ENCODE data around the gene TMC1.
"Not testable (repeated sequence)": the region's sequence is repeated elsewhere in the genome, so short reads cannot be mapped to it uniquely, and the experiment has no call there.

GRCh38 chr9:72850209-72850608 lies 328.8 kb downstream of the TMC1 start:
- TF ChIP-seq NR2C2 (IDR thresholded peaks at IDR 0.05; ENCODE audit: borderline replicate concordance, control insufficient read depth, insufficient read length, low read depth); CREM (IDR thresholded peaks at IDR 0.05; ENCODE audit: low read depth); SRF (IDR thresholded peaks at IDR 0.05; ENCODE audit: low read depth in 2 of 2, low read length in 2 of 2); POLR2A (IDR thresholded peaks at IDR 0.05; ENCODE audit: low read depth, low read length); CTCF (IDR thresholded peaks at IDR 0.05 in 2 of 3, conservative IDR thresholded peaks at IDR 0.05 in 1 of 3; ENCODE audit: control insufficient read depth in 2 of 3, extremely low read depth in 1 of 3, insufficient read depth in 1 of 3, low read depth in 3 of 3, low read length in 3 of 3); EP300 (IDR thresholded peaks at IDR 0.05; ENCODE audit: borderline replicate concordance in 1 of 2, control insufficient read depth in 1 of 2, low read depth in 2 of 2, low read length in 2 of 2): not testable (repeated sequence)
- TF ChIP-seq, protein P1, sequence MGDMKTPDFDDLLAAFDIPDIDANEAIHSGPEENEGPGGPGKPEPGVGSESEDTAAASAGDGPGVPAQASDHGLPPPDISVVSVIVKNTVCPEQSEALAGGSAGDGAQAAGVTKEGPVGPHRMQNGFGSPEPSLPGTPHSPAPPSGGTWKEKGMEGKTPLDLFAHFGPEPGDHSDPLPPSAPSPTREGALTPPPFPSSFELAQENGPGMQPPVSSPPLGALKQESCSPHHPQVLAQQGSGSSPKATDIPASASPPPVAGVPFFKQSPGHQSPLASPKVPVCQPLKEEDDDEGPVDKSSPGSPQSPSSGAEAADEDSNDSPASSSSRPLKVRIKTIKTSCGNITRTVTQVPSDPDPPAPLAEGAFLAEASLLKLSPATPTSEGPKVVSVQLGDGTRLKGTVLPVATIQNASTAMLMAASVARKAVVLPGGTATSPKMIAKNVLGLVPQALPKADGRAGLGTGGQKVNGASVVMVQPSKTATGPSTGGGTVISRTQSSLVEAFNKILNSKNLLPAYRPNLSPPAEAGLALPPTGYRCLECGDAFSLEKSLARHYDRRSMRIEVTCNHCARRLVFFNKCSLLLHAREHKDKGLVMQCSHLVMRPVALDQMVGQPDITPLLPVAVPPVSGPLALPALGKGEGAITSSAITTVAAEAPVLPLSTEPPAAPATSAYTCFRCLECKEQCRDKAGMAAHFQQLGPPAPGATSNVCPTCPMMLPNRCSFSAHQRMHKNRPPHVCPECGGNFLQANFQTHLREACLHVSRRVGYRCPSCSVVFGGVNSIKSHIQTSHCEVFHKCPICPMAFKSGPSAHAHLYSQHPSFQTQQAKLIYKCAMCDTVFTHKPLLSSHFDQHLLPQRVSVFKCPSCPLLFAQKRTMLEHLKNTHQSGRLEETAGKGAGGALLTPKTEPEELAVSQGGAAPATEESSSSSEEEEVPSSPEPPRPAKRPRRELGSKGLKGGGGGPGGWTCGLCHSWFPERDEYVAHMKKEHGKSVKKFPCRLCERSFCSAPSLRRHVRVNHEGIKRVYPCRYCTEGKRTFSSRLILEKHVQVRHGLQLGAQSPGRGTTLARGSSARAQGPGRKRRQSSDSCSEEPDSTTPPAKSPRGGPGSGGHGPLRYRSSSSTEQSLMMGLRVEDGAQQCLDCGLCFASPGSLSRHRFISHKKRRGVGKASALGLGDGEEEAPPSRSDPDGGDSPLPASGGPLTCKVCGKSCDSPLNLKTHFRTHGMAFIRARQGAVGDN (IDR thresholded peaks at IDR 0.05) = not testable (repeated sequence)
- TF ChIP-seq, protein P2, sequence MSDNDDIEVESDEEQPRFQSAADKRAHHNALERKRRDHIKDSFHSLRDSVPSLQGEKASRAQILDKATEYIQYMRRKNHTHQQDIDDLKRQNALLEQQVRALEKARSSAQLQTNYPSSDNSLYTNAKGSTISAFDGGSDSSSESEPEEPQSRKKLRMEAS (IDR thresholded peaks at IDR 0.05; ENCODE audit: low read depth, low read length) = not testable (repeated sequence)
- TF ChIP-seq, protein P3, sequence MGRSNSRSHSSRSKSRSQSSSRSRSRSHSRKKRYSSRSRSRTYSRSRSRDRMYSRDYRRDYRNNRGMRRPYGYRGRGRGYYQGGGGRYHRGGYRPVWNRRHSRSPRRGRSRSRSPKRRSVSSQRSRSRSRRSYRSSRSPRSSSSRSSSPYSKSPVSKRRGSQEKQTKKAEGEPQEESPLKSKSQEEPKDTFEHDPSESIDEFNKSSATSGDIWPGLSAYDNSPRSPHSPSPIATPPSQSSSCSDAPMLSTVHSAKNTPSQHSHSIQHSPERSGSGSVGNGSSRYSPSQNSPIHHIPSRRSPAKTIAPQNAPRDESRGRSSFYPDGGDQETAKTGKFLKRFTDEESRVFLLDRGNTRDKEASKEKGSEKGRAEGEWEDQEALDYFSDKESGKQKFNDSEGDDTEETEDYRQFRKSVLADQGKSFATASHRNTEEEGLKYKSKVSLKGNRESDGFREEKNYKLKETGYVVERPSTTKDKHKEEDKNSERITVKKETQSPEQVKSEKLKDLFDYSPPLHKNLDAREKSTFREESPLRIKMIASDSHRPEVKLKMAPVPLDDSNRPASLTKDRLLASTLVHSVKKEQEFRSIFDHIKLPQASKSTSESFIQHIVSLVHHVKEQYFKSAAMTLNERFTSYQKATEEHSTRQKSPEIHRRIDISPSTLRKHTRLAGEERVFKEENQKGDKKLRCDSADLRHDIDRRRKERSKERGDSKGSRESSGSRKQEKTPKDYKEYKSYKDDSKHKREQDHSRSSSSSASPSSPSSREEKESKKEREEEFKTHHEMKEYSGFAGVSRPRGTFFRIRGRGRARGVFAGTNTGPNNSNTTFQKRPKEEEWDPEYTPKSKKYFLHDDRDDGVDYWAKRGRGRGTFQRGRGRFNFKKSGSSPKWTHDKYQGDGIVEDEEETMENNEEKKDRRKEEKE (IDR thresholded peaks at IDR 0.05) = not testable (repeated sequence)

Measured in GM12878 (cell line).